ENCODE results near the gene GRAMD1B.
"Not testable (repeated sequence)": the region's sequence is repeated elsewhere in the genome, so short reads cannot be mapped to it uniquely, and the experiment has no call there.

Gene GRAMD1B

DNA sequence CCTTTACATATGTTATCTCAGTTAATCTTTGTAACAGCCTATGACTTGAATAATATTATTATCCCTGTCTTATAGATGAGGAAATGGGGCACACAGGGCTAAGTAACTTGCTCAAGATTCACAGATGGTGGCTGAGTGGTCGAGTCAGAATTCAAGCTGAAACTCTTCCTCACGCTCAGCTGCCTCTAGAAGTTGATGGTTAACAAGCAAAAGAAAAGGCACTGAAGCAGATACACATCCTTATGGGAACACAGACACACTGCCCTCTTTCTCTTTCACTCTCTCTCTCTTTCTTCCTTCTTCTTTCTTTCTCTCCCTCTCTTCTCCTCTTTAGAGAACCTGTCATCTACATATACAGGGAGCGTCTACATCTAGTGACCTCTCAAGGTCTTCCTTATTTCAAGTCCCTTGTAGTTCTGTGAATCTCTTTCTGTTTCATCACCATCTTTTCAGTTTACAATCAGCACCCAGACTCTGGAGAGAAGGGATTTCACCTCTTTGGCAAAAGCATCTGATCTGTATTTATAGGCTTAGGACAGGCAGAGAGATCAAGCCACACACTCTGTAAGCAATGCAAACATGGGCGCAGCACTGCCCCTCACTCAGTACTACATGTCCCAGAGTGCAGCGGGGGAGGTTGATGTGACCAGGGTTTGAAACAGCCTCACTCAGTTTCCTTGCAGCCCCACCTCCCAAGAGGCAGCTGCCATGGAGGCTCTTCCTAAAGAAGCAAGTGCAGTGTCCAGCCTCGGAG, 75.7 kb downstream of the GRAMD1B start:
- Histone ChIP-seq H3K27me3 (ENCODE audit: insufficient read depth, low read length) (no peaks in the 10 kb centered on the region), H3K27ac (ENCODE audit: low read length) (no peak overlapping the region), H3K36me3 (ENCODE audit: insufficient read depth, low read depth, low read length) (no peaks in the 10 kb centered on the region), H3K4me1 (ENCODE audit: insufficient read depth, low read length) (peaks cover 14% of the 10 kb centered on the region; the same call in 1 of the 2 replicates), H3K9ac (ENCODE audit: low read depth, low read length) (no peak overlapping the region), H3K4me3 (ENCODE audit: low read length) (no peak overlapping the region), H3K9me3 (ENCODE audit: insufficient read depth, low read depth, low read length) (no peaks in the 10 kb centered on the region)

GRCh38 chr11:123507043-123507442, 77.0 kb downstream of the GRAMD1B start:
- peaks cover 20% of the 10 kb centered on the region; the same call in 1 of the 2 replicates for H3K4me1 ChIP-seq (ENCODE audit: insufficient read depth, low read length)
- no peaks in the 10 kb centered on the region for H3K9me3 ChIP-seq (ENCODE audit: insufficient read depth, low read depth, low read length)
- no peak overlapping the region for H3K27ac ChIP-seq (ENCODE audit: low read length)
- H3K27me3 ChIP-seq (ENCODE audit: insufficient read depth, low read length) = no peaks in the 10 kb centered on the region
- H3K9ac ChIP-seq (ENCODE audit: low read depth, low read length) = no peak overlapping the region
- H3K36me3 ChIP-seq (ENCODE audit: insufficient read depth, low read depth, low read length) = no peaks in the 10 kb centered on the region
- H3K4me3 ChIP-seq (ENCODE audit: low read length) = no peak overlapping the region

- H3K27ac ChIP-seq (ENCODE audit: low read length) = no peak overlapping the region
- no peak overlapping the region for H3K4me3 ChIP-seq (ENCODE audit: low read length)
These were observed 79.9 kb downstream of the GRAMD1B start for GRCh38 chr11:123509737-123510578.

GRCh38 chr11:123510579-123510905, 80.5 kb downstream of the GRAMD1B start:
- Histone ChIP-seq H3K36me3 (ENCODE audit: insufficient read depth, low read depth, low read length) (no peaks in the 10 kb centered on the region), H3K27me3 (ENCODE audit: insufficient read depth, low read length) (no peaks in the 10 kb centered on the region), H3K4me1 (ENCODE audit: insufficient read depth, low read length) (peaks cover 20% of the 10 kb centered on the region; the same call in 1 of the 2 replicates), H3K9me3 (ENCODE audit: insufficient read depth, low read depth, low read length) (no peaks in the 10 kb centered on the region), H3K27ac (ENCODE audit: low read length) (no peak overlapping the region), H3K4me3 (ENCODE audit: low read length) (no peak overlapping the region), H3K9ac (ENCODE audit: low read depth, low read length) (peak overlapping the region; percentile 49; the same call in 1 of the 2 replicates)

More at GRCh38 chr11:123509737-123510578, 79.9 kb downstream of the GRAMD1B start:
- Histone ChIP-seq H3K9ac (ENCODE audit: low read depth, low read length) (peak overlapping the region; percentile 49; the same call in 1 of the 2 replicates), H3K9me3 (ENCODE audit: insufficient read depth, low read depth, low read length) (no peaks in the 10 kb centered on the region), H3K36me3 (ENCODE audit: insufficient read depth, low read depth, low read length) (no peaks in the 10 kb centered on the region), H3K4me1 (ENCODE audit: insufficient read depth, low read length) (peaks cover 20% of the 10 kb centered on the region; the same call in 1 of the 2 replicates), H3K27me3 (ENCODE audit: insufficient read depth, low read length) (no peaks in the 10 kb centered on the region)

- no peaks in the 10 kb centered on the region for H3K9me3 ChIP-seq (ENCODE audit: insufficient read depth, low read depth, low read length)
- no peak overlapping the region for H3K27ac ChIP-seq (ENCODE audit: low read length)
- H3K36me3 ChIP-seq (ENCODE audit: insufficient read depth, low read depth, low read length) = no peaks in the 10 kb centered on the region
- peak overlapping the region; percentile 19; the same call in 1 of the 2 replicates for H3K9ac ChIP-seq (ENCODE audit: low read depth, low read length)
- no peaks in the 10 kb centered on the region for H3K27me3 ChIP-seq (ENCODE audit: insufficient read depth, low read length)
- peaks cover 16% of the 10 kb centered on the region; the same call in 1 of the 2 replicates for H3K4me1 ChIP-seq (ENCODE audit: insufficient read depth, low read length)
- H3K4me3 ChIP-seq (ENCODE audit: low read length) = no peak overlapping the region
These were observed 81.2 kb downstream of the GRAMD1B start for GRCh38 chr11:123511037-123511870.

- H3K4me1 ChIP-seq (ENCODE audit: insufficient read depth, low read length) = peaks cover 21% of the 10 kb centered on the region; the same call in 1 of the 2 replicates
- not testable (repeated sequence) for H3K27ac ChIP-seq (ENCODE audit: low read length); H3K36me3 ChIP-seq (ENCODE audit: insufficient read depth, low read depth, low read length); H3K9ac ChIP-seq (ENCODE audit: low read depth, low read length); H3K9me3 ChIP-seq (ENCODE audit: insufficient read depth, low read depth, low read length); H3K27me3 ChIP-seq (ENCODE audit: insufficient read depth, low read length); H3K4me3 ChIP-seq (ENCODE audit: low read length)
These were observed 83.2 kb downstream of the GRAMD1B start for GRCh38 chr11:123513309-123513708.

DNA sequence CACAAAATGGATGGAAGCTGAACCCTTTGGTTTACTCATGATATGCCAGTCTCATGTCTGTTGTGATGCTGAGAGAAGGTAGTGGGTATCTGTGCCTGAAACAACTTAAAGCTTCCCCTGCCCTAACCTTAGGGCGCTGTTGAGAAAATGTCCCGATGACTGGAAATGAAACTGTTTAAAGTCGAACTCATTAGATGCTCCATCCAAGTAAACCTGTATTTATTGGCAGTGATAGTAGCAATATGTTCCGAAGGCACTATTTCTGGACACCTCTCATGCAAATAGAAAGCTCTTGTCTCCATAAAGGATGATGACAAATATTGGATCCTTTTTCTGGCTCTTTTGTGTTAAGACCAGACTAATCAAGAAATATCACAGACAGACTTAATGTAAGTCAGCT, 86.2 kb downstream of the GRAMD1B start:
- no peaks in the 10 kb centered on the region for H3K9me3 ChIP-seq (ENCODE audit: insufficient read depth, low read depth, low read length)
- H3K27me3 ChIP-seq (ENCODE audit: insufficient read depth, low read length) = no peaks in the 10 kb centered on the region
- H3K4me3 ChIP-seq (ENCODE audit: low read length) = no peak overlapping the region
- H3K9ac ChIP-seq (ENCODE audit: low read depth, low read length) = no peak overlapping the region
- H3K36me3 ChIP-seq (ENCODE audit: insufficient read depth, low read depth, low read length) = no peaks in the 10 kb centered on the region
- no peak overlapping the region for H3K27ac ChIP-seq (ENCODE audit: low read length)
- H3K4me1 ChIP-seq (ENCODE audit: insufficient read depth, low read length) = peaks cover 22% of the 10 kb centered on the region

- H3K27me3 ChIP-seq (ENCODE audit: insufficient read depth, low read length) = no peaks in the 10 kb centered on the region
- H3K27ac ChIP-seq (ENCODE audit: low read length) = no peak overlapping the region
- H3K4me1 ChIP-seq (ENCODE audit: insufficient read depth, low read length) = peaks cover 22% of the 10 kb centered on the region
These were observed 87.7 kb downstream of the GRAMD1B start for GRCh38 chr11:123517559-123518364.

GRCh38 chr11:123518496-123519054, 88.5 kb downstream of the GRAMD1B start:
- no peaks in the 10 kb centered on the region for H3K27me3 ChIP-seq (ENCODE audit: insufficient read depth, low read length)
- H3K9me3 ChIP-seq (ENCODE audit: insufficient read depth, low read depth, low read length) = no peaks in the 10 kb centered on the region
- H3K27ac ChIP-seq (ENCODE audit: low read length) = no peak overlapping the region
- H3K36me3 ChIP-seq (ENCODE audit: insufficient read depth, low read depth, low read length) = no peaks in the 10 kb centered on the region
- peaks cover 22% of the 10 kb centered on the region for H3K4me1 ChIP-seq (ENCODE audit: insufficient read depth, low read length)
- no peak overlapping the region for H3K4me3 ChIP-seq (ENCODE audit: low read length)
- H3K9ac ChIP-seq (ENCODE audit: low read depth, low read length) = no peak overlapping the region

More at GRCh38 chr11:123517559-123518364, 87.7 kb downstream of the GRAMD1B start:
- Histone ChIP-seq H3K9me3 (ENCODE audit: insufficient read depth, low read depth, low read length) (no peaks in the 10 kb centered on the region), H3K4me3 (ENCODE audit: low read length) (no peak overlapping the region), H3K9ac (ENCODE audit: low read depth, low read length) (no peak overlapping the region), H3K36me3 (ENCODE audit: insufficient read depth, low read depth, low read length) (no peaks in the 10 kb centered on the region)

DNA sequence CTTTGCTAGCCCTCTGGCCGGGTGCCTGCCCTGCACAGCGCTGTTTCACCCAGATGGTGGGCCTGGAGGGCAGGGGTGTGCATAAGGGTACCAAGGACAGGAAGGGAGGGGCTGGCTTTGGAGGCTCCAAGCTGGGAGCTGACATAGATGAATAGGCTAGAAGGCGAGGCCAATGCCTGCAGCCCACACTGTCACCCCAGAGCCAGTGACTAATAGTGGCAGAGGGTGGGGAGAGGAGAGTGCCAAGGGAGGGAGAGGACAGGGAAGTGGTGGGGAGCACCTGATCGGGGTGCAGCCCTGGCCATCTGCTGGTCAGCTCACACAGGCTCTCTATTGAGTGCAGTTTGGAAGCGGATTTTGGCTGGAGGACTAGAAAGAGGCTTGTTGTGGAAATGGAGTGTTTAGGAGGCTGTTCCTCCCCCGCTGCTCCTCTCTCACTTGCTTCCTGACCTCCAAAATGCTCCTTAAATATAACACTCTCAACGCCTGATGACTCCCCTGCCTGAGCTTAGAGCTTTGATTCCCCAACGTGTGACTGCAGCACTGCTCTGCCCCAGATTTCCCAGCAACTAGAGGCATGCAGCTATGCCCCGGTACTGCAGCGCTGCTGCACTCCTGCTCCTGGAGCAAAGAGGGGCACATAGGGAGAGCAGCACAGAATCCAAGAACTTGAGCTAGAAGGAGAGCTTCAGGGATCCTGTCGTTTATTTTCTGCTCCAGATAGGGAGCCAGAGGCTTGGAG, 89.2 kb downstream of the GRAMD1B start:
- Histone ChIP-seq H3K4me3 (ENCODE audit: low read length) (no peak overlapping the region), H3K27me3 (ENCODE audit: insufficient read depth, low read length) (no peaks in the 10 kb centered on the region), H3K4me1 (ENCODE audit: insufficient read depth, low read length) (peaks cover 22% of the 10 kb centered on the region), H3K36me3 (ENCODE audit: insufficient read depth, low read depth, low read length) (no peaks in the 10 kb centered on the region), H3K9ac (ENCODE audit: low read depth, low read length) (peak overlapping the region; percentile 27; the same call in 1 of the 2 replicates), H3K27ac (ENCODE audit: low read length) (no peak overlapping the region), H3K9me3 (ENCODE audit: insufficient read depth, low read depth, low read length) (no peaks in the 10 kb centered on the region)
